Naive thymus-derived CD8-positive, alpha-beta T cell (primary cell): ENCODE results near the gene TRAFD1. TPM values are rescaled to one million over a fixed set of nuclear protein-coding genes. Genes with fewer than 3 reads are reported as not detected.

Source experiments
- ATAC-seq, 2 donors: fragments of 150-1000 bp; cut with Tn5 transposase in 1 of 2; sonication (Bioruptor Pico), chemical (Tn5 transposase) in 1 of 2; 1 replicate in 1 of 2; 2 replicates in 1 of 2; pipeline ENCODE4 v1.10.0; 2021; ENCODE audit warnings: mild to moderate bottlenecking in 2 of 2, moderate library complexity in 2 of 2
- POLR2A ChIA-PET: fragments of 350-600 bp; sonication (Branson Sonifier 250); formaldehyde crosslinking; loops from one replicate; lab custom pipeline; 2021; ENCODE audit warnings: antibody characterized with exemption; lab: Charles Lee
- DNase-seq, 10 donors: peaks; one replicate each; pipeline versions ENCODE4 v3.0.0 to v3.0.0-alpha.2; 2020 to 2022
- H3K27ac Mint-ChIP-seq, 10 donors: one replicate each; pipeline ENCODE4 v1.8.0; 2020 to 2022; ENCODE audit warnings: mild to moderate bottlenecking in 10 of 10, mixed read lengths in 10 of 10, moderate library complexity in 4 of 10, inconsistent platforms in 1 of 10
- H3K27me3 Mint-ChIP-seq, 5 donors: one replicate each; pipeline ENCODE4 v1.8.0; 2021 to 2022; ENCODE audit warnings: mixed read lengths in 5 of 5
- H3K36me3 Mint-ChIP-seq, 3 donors: one replicate each; pipeline ENCODE4 v1.8.0; 2020 to 2022; ENCODE audit warnings: mixed read lengths in 3 of 3, mild to moderate bottlenecking in 2 of 3, inconsistent platforms in 1 of 3
- H3K4me1 Mint-ChIP-seq, 4 donors: one replicate each; pipeline ENCODE4 v1.8.0; 2021 to 2022; ENCODE audit warnings: mixed read lengths in 4 of 4
- H3K4me3 Mint-ChIP-seq, 10 donors: one replicate each; pipeline ENCODE4 v1.8.0; 2020 to 2022; ENCODE audit warnings: mild to moderate bottlenecking in 10 of 10, mixed read lengths in 10 of 10, moderate library complexity in 6 of 10, inconsistent platforms in 1 of 10
- H3K9me3 Mint-ChIP-seq, 9 donors: one replicate each; pipeline ENCODE4 v1.8.0; 2020 to 2022; ENCODE audit warnings: mixed read lengths in 9 of 9, mild to moderate bottlenecking in 3 of 9, inconsistent platforms in 1 of 9, moderate library complexity in 1 of 9
- polyA plus RNA-seq, 3 donors: library from polyadenylated mRNA; unstranded; fragments of 300-500 nt; fragmentation: Illumina TruSeq; gene quantifications; one replicate each; pipeline ENCODE4 v1.2.3, GENCODE V29; 2021
- total RNA-seq, 8 experiments: library from RNA in 2 of 8; stranded (reverse) in 2 of 8; gene quantifications; one replicate each; pipeline ENCODE4 v1.2.3 and lab custom pipeline; 2021 to 2026

The TRAFD1 gene
- total and polyA plus RNA-seq, 5 experiments from 2014 or later: 32.5 to 57.6 (median 38.4) TPM

DNA sequence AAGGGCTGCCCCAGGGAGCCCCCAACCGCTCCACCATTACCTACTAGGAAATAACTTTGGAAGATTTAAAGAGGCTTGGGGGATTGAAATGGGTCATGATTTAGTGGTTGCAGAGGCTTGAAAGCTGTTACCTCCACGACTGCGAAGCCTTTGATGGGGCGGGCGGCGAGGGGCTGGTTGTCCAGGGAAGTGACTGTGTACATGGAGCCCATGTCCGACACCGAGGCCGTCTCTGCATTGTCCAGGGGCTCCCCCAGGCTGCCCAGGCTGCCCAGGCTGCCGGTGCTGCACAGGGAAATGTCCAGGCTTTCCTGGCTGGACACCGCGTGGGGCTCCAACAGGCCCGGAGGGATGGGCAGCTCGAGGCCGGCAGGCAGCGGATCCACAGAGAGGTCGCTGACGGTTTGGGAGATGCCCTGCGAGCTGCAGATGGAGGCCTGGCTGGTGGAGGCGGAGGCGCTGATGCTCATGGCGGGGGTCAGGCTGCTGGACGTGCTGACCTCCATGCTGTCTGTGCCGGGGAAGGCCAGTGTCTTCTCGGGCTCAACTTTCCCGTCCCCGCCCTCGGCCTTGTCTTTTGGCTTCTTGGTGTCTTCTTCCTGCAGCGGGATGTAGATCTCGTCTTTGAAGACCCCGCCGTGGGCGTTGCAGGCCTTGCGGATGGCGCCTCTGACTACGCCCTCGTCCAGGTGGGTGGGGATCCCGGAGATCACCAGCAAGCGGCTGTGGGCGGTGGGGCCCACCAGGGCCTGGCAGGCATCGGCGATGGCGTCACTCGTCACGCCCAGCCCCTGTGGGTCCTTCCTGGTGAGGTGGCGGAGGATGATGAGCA is 58.9 kb downstream of the TRAFD1 start:
- H3K4me1 Mint-ChIP-seq: no peaks in the 10 kb centered on the region
- DNase-seq (no peak), ATAC-seq (no peak)
- H3K36me3 Mint-ChIP-seq: peaks cover 0 to 68% (median 8%) of the 10 kb centered on the region in 3 donors
- no peaks in the 10 kb centered on the region for H3K9me3 Mint-ChIP-seq
- H3K27me3 Mint-ChIP-seq: no peaks in the 10 kb centered on the region
- H3K4me3 Mint-ChIP-seq: no peak overlapping the region
- POLR2A ChIA-PET: no interaction called here
- H3K27ac Mint-ChIP-seq: no peak overlapping the region

DNA sequence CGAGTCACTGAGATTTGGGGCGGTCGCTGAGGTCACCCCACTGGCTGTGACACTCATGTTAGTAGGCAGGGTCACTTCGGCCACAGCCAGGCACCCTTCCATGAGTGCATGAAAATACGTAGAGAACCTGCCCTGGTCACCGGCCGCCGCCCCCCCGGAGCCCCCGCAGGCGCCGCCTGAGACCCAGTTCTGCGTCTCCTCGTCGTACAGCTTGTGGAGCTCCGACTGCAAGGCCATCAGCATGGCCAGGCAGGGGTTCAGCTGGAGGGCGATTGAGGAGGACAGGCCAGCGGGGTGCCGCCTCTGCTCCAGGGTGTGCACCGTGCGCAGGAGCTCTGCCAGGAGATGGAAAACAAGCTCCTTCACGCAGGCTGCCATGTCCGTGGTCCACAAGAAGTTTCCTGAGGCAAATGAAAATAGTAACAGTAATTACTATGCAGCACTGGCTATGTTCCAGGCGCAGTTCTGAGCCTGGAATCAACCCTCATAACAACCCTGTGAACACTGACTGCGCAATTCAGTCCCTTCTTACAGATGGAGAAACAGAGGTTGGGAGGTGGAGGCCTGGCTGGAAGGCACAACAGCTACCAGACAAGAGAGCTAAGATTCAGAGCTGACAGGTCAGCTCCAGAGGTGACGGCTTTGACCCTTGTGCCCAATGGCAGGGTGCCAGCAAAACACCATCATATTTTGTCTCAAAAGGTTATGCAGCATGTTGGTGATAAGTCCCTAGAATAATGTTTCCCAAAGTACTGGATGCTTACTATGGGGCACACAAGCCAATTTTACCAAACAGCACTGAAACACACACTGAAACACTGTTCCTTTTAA is 59.9 kb downstream of the TRAFD1 start:
- peak overlapping the region in 1 of 10 donors; percentile 63 for H3K27ac Mint-ChIP-seq
- H3K4me3 Mint-ChIP-seq: no peak overlapping the region
- no peak for DNase-seq
- peaks cover 0 to 66% (median 12%) of the 10 kb centered on the region in 3 donors for H3K36me3 Mint-ChIP-seq
- H3K9me3 Mint-ChIP-seq: no peaks in the 10 kb centered on the region
- H3K27me3 Mint-ChIP-seq: no peaks in the 10 kb centered on the region
- POLR2A ChIA-PET: interaction anchor here (1.0 kb wide), 1 partner anchor 60 kb away, joined by 6 read pairs; the partner anchor contains the start of gene TRAFD1
- no peak for ATAC-seq
- no peaks in the 10 kb centered on the region for H3K4me1 Mint-ChIP-seq

DNA sequence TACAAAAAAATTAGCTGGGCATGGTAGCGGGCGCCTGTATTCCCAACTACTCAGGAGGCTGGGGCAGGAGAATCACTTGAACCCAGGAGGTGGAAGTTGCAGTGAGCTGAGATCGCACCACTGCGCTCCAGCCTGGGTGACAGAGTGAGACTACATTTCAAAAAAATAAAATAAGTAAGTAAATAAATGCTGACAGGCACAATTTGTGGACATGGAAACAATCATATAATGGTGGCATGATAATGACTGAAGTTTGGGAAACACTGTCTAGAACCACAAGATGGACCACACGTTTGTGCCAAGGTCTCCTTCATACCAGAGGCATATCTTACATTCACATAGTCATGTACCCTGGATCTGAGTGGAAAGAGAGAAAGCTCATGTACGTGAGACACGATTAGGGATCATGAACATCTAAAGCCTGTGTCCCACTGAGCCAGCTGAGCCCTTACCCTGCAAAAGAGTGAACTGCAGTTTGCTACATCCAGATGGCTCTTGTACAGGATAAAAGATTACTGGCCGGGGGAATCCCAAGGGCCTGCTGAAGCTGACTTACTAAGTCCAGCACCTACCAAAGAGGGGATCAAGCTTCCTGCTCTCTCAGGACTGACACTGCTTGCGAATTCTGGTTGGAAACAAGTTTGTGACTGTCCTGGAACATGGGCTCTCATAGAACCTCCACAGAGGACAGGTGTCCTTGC is 62.9 kb downstream of the TRAFD1 start:
- POLR2A ChIA-PET: no interaction called here
- no peaks in the 10 kb centered on the region for H3K4me1 Mint-ChIP-seq
- H3K27ac Mint-ChIP-seq: no peak overlapping the region
- H3K9me3 Mint-ChIP-seq: no peaks in the 10 kb centered on the region
- H3K4me3 Mint-ChIP-seq: no peak overlapping the region
- no peaks in the 10 kb centered on the region for H3K27me3 Mint-ChIP-seq
- H3K36me3 Mint-ChIP-seq: peaks cover 0 to 74% (median 22%) of the 10 kb centered on the region in 3 donors
- ATAC-seq (no peak), DNase-seq (no peak)

DNA sequence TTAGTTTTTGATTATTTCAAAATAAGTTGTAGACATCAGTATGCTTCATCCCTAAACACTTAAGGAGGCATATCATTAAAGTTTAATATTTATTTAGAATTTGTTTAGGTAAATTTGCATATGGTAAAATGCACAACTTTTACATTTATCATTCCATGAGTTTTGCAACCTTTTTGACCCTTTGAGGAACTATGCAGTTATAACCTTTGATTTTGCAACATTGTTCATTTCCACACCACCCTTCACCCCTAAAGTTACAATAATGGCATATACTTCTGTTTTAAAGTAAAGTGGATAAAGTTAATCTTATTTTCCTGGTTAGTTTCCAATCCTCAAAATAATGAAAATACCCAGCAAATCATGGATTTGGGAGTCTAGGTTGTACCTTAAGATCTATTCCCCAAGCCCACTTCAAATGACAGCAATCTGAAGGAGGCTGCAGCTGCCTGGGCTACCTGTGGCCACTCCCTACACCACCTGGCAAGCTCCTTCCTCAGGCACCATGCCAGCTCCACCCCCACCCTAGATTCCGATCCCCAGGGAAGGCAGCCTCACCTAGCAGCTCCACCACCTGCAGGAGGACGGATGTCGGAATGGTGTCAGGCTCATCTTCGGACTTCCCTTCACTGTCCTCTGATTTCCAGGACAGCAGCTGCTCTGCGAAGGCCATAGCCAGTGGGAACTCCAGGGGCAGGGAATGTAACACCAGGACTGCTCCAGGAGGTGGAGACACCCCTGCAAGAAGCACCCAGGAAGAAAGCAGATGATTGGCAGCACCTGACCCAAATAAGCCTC is 65.1 kb downstream of the TRAFD1 start:
- no peaks in the 10 kb centered on the region for H3K4me1 Mint-ChIP-seq
- no peak for DNase-seq
- ATAC-seq: no peak
- H3K27ac Mint-ChIP-seq: peak overlapping the region in 3 of 10 donors; percentile 24 to 36 (median 29)
- H3K9me3 Mint-ChIP-seq: no peaks in the 10 kb centered on the region
- H3K27me3 Mint-ChIP-seq: no peaks in the 10 kb centered on the region
- POLR2A ChIA-PET: no interaction called here
- peaks cover 0 to 76% (median 29%) of the 10 kb centered on the region in 3 donors for H3K36me3 Mint-ChIP-seq
- H3K4me3 Mint-ChIP-seq: no peak overlapping the region

DNA sequence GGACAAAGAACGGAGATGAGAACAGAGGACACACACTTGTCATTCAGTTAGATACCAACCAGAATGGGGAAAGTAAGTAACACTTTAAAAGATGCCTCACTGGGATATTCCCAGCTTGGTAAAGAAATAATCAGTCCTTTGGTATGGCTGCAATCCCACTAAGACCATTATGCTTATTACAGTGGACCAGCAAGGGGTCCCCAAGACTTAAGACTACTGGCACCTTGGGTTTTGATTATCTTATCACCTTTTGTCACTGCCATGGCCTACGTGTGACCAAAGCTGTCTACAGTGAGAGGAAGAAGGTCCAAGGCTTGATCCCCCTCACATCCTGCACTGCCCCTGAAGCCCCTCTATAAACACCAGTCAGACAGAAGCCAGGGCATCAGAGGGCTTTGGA is 65.8 kb downstream of the TRAFD1 start:
- Mint-ChIP-seq H3K27ac (peak overlapping the region in 2 of 10 donors; percentile 36 to 46), H3K27me3 (no peaks in the 10 kb centered on the region), H3K4me3 (no peak overlapping the region), H3K9me3 (no peaks in the 10 kb centered on the region), H3K36me3 (peaks cover 0 to 76% (median 27%) of the 10 kb centered on the region in 3 donors), H3K4me1 (no peaks in the 10 kb centered on the region)
- DNase-seq (no peak), ATAC-seq (no peak)
- POLR2A ChIA-PET: no interaction called here

DNA sequence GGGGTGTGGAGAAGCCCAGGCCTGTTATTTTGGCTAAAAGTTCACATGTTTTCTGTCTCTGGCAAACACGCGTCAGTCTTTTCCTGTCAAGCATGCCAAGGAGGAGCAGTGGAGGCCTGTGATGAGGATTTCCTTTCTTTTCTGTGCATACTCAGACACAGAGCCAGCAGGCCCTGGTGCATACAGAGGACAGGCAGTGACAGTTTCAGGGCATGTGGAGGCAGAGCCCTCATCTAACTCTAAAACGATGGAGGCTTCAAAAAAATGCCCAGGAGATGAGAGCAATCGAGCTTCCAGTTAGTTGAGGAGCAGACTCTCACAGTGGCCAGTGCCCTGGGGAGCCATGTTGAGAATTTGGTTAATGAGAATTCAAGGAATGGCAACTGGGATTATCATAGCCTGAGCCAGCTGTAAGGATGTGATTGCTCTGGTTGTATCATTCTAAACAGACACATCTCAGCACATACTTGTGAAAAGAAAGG is 66.5 kb downstream of the TRAFD1 start:
- H3K36me3 Mint-ChIP-seq: peaks cover 0 to 76% (median 27%) of the 10 kb centered on the region in 3 donors
- H3K9me3 Mint-ChIP-seq: no peaks in the 10 kb centered on the region
- H3K4me3 Mint-ChIP-seq: no peak overlapping the region
- DNase-seq (no peak), ATAC-seq (no peak)
- POLR2A ChIA-PET: no interaction called here
- H3K27ac Mint-ChIP-seq: peak overlapping the region in 2 of 10 donors; percentile 25 to 57
- no peaks in the 10 kb centered on the region for H3K27me3 Mint-ChIP-seq
- no peaks in the 10 kb centered on the region for H3K4me1 Mint-ChIP-seq

DNA sequence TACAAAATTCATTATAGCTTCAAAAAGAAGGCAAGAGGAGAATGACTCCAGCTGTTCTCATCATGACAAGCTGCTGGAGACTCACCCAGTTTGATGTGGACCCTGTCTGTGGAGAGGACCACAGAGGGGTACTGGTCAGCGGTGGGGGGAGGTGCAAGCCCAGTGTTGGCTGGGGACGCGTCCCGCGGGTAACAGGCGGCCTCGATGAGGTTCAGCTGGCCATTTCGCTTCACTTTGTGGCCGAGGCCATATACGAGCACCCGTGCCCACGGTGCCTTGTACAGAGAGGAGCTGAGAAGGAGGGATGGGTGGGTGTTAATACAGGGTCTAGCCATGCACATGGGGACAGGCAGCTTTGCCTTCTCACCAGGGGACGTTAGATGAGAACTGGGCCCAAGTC is 67.1 kb downstream of the TRAFD1 start:
- POLR2A ChIA-PET: no interaction called here
- H3K27me3 Mint-ChIP-seq: no peaks in the 10 kb centered on the region
- peaks cover 0 to 75% (median 24%) of the 10 kb centered on the region in 3 donors for H3K36me3 Mint-ChIP-seq
- H3K9me3 Mint-ChIP-seq: no peaks in the 10 kb centered on the region
- H3K4me1 Mint-ChIP-seq: no peaks in the 10 kb centered on the region
- H3K4me3 Mint-ChIP-seq: no peak overlapping the region
- DNase-seq (no peak), ATAC-seq (no peak)
- H3K27ac Mint-ChIP-seq: peak overlapping the region in 3 of 10 donors; percentile 29 to 73 (median 43)

DNA sequence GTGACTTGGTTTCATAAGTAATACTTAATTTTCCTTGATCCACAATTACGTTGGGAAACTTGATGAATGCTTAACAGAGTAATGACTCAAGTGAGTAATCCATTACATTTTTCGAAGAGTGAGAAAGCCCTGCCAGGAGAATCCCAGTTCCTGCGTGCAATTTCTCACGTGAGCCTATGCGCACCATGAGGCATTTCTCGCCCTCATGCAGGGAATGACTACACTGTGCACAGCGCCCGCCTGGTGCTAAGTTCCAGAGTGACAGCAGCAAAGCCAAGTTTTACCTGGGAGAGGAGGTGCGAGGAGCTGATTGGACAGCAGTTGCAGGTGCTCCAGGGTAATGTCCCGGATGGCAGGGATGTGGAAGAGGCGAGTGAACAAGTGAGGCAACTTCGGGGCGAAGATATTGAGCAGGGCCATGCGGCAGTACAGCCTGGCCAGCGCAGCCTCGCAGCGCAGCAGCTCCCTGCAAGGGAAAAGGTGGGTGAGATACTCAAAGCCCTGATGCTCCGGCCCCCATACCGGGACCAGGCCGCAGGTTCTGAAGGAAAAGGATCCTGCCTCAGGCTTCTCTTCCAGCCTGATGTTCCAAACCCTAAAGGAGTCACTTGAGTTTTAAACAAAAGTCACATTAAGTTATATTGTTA is 69.4 kb downstream of the TRAFD1 start:
- no peak overlapping the region for H3K27ac Mint-ChIP-seq
- H3K4me3 Mint-ChIP-seq: no peak overlapping the region
- DNase-seq (no peak), ATAC-seq (no peak)
- H3K36me3 Mint-ChIP-seq: peaks cover 0 to 76% (median 23%) of the 10 kb centered on the region in 3 donors
- H3K4me1 Mint-ChIP-seq: peaks cover 0 to 5% (median 1%) of the 10 kb centered on the region in 4 donors
- no peaks in the 10 kb centered on the region for H3K9me3 Mint-ChIP-seq
- POLR2A ChIA-PET: no interaction called here
- H3K27me3 Mint-ChIP-seq: no peaks in the 10 kb centered on the region

DNA sequence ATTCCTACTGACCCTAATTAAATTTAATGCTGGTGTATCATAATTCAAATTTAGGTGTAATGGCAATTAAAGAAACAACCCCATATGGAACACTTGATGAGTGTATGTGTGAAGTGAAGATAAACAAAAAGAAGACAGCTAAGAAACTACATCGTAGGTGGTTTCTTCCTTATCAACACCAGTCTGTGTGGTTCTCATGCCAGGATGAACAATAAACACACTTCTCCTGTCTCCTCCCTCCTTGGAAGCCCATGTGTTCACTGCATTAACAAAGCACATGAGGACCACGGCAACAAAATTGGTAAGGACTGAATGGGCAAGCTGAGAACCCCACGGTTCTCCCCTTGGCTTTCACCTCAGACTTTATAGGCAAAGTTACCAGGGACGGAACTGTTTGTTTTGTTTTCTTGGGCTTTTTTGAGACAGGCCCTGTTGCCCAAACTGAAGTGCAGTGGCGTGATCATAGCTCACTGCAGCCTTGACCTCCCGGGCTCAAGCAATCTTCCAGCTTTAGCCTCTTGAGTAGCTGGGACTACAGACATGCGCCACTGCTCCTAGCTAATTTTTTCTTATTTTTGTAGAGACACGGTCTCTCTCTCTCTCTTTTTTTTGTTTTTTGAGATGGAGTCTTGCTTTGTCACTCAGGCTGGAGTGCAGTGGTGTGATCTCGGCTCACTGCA is 71.0 kb downstream of the TRAFD1 start:
- H3K36me3 Mint-ChIP-seq: peaks cover 0 to 78% (median 18%) of the 10 kb centered on the region in 3 donors
- no peaks in the 10 kb centered on the region for H3K27me3 Mint-ChIP-seq
- POLR2A ChIA-PET: no interaction called here
- peaks cover 0 to 5% (median 1%) of the 10 kb centered on the region in 4 donors for H3K4me1 Mint-ChIP-seq
- peak overlapping the region in 1 of 10 donors; percentile 56 for H3K27ac Mint-ChIP-seq
- no peaks in the 10 kb centered on the region for H3K9me3 Mint-ChIP-seq
- no peak overlapping the region for H3K4me3 Mint-ChIP-seq
- no peak for ATAC-seq
- DNase-seq: no peak

DNA sequence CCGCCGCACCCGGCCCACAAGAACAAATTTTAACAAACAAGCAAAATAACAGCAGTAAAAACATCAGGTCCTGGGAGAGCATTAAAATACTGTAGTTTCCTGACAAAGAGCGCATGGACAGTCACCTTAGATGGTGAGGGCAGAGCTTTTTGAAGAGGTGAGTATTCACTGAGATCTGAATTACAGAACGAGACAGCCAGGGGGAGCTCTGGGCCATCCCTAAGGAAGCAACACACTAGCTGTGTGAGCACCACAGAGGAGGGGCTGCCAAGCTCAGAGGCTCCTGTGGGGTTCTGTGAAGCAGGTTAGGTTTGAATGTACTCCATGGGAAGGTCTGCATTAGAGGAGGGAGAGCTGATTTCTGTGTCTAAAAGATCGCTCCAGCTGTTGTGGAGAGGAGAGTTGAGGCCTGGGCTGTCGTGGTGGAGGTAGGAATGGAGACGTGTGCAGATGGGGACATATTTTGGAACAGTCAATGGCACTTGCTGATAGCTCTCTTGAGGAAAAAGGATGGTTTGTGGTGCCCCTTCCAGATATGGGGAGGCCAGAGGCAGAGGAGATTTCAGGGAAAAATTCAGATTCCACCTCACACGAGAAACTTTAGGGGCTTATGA is 72.9 kb downstream of the TRAFD1 start:
- DNase-seq (peak in 9 of 10 donors; percentile 7 to 68 (median 35)), ATAC-seq (peak; percentile 84 to 85)
- Mint-ChIP-seq H3K36me3 (peaks cover 0 to 74% (median 10%) of the 10 kb centered on the region in 3 donors), H3K9me3 (no peaks in the 10 kb centered on the region), H3K27ac (peak overlapping the region in 3 of 10 donors; percentile 8 to 75 (median 74)), H3K4me3 (no peak overlapping the region), H3K4me1 (peaks cover 0 to 5% (median 1%) of the 10 kb centered on the region in 4 donors), H3K27me3 (no peaks in the 10 kb centered on the region)
- POLR2A ChIA-PET: interaction anchor here (0.5 kb wide), 1 partner anchor 101 kb away, joined by 5 read pairs; no protein-coding TSS in a partner anchor
